NCI-H2227 (cell line): ENCODE measurements around the gene NEK11.
A peak's percentile ranks its signal among the peaks of the same experiment; 100 is the strongest.
"Not testable (repeated sequence)": the region's sequence is repeated elsewhere in the genome, so short reads cannot be mapped to it uniquely, and the experiment has no call there.

ENCODE experiments used
- DNase-seq: peaks from one replicate; lab custom pipeline; 2025; ENCODE audit not compliant: unreplicated experiment; lab: John Stamatoyannopoulos, UW

Gene NEK11

DNA sequence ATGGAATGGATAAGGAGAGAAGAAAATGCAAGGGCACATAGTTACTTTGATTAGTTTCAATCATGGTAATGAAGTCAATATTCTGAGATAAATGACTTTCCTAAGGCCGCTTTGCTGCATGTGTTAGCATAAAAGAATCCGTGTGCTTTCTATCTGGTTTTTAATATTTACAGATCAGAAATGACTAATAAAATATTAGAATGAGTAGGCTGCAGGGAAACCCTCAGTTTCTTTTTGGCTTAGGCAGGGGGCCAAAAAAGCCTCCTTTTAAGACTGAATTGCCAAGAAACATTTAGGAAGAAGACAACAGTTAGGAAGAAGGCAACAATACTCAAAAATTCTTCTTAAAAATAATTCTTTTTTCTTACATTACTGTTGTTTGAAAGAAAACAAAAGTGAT, 11.6 kb downstream of the NEK11 start:
- no peak for DNase-seq

DNA sequence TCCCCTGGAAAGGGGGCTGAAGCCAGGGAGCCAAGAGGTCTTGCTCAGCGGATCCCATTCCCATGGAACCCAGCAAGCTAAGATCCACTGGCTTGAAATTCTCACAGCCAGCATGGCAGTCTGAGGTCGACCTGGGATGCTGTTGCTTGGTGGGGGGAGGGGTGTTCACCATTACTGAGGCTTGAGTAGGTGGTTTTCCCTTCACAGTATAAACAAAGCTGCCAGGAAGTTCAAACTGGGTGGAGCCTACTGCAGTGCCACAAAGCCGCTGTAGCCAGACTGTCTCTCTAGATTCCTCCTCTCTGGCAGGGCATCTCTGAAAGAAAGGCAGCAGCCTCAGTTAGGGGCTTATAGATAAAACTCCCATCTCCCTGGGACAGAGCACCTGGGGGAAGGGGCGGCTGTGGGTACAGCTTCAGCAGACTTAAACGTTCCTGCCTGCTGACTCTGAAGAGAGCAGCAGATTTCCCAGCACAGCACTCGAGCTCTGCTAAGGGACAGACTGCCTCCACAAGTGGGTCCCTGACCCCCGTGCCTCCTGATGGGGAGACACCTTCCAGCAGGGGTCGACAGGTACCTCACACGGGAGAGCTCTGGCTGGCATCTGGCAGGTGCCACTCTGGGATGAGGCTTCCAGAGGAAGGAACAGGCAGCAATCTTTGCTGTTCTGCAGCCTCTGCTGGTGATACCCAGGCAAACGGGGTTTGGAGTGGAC, 15.8 kb downstream of the NEK11 start:
- not testable (repeated sequence) for DNase-seq

DNA sequence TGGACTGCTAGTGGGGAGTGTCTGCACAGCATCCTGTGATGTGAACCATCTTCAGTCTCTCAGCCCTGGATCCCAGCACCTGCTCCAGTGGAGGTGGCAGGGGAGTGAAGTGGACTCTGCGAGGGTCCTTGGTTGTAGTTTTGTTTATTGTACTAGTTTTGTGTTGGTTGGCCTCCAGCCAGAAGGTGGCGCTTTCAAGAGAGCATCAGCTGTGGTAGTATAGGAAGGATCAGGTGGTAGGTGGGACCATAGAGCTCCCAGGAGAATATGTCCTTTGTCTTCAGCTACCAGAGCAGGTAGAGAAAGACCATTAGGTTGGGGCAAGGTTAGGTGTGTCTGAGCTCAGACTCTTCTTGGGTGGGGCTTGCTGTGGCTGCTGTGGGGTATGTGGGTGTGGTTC, 20.9 kb downstream of the NEK11 start:
- no peak for DNase-seq

- no peak for DNase-seq
Measured at GRCh38 chr3:131048030-131048429, 21.4 kb downstream of the NEK11 start.

DNA sequence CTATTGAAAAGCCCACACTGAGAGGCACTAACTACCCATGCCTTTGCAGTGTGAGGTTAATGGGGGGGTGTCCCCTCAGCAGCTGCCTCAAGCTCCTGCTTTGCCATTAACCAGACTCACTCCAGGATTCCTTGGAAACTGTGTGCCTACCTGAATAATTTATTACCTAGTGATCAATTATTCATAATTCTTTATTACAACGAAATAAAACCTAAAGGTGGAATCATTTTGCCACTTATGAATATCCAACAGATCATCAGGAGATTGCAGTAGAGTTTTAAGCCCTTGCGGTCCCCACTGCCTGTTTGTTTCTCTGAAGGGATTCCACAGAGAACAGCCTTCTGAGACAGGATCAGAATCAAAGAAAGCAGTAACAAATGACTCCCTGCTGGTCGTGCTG, 23.3 kb downstream of the NEK11 start:
- no peak for DNase-seq

DNA sequence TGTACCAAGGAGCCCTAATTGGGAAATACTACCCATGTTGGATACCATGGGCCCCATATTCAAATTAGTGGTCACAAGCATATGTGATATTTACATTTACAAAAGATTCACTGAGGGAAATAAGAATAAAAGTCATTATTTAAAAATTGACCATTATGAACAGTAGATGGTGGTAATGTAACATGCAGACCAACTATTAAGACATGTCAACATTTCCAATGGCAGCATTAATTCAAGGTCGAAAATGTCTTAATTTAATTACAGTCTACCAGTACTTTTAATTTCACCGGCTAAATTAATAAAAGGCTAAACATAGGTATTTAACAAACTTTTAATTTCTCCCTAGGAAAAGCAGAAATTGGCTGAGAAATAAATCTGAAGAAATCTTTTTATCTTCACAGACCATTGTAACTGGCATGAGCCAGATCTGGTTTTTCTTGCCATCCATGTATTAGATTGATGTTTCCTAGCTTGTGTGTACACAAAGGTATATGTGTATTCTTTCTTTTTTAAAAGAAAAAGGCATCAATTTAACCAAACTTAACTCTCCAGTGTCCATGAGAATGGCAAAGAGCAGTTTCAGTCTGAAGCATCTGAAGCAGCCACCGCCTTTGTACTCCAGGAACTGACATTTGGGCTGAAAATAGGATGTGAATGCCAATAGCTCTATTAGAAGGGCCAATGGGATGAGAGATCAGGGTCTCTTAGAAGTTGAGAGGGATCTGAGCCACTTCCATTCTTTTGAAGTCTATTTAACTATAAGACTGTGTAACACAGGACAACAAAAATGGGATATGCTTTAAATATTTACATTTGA, 26.6 kb downstream of the NEK11 start:
- no peak for DNase-seq

DNA sequence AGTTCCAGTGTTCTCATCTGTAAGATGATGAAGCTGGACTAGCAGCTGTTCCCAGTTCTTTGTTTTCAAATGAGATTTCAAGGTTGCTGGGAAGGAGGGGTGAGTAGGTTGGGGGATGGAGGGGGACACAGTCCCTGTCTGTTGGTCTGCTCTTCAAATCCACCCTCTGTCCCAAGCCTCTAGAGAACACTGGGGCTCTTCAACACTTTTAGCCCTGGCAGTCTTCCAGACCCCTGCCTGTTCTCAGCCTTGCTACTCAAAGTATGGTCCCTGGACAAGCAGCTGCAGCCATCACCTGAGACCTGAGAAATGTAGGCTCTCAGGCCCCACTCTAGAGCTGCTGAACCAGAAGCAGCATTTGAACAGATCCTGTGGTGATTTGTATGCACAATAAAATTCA, 41.3 kb downstream of the NEK11 start:
- DNase-seq: no peak

- DNase-seq: no peak
Measured at GRCh38 chr3:131072099-131072559, 45.5 kb downstream of the NEK11 start.

GRCh38 chr3:131072845-131073244, 46.2 kb downstream of the NEK11 start:
- DNase-seq: no peak

GRCh38 chr3:131075632-131076328, 49.1 kb downstream of the NEK11 start:
- no peak for DNase-seq

- DNase-seq: no peak
Measured at GRCh38 chr3:131077904-131078303, 51.2 kb downstream of the NEK11 start.

GRCh38 chr3:131079086-131079485, 52.4 kb downstream of the NEK11 start:
- DNase-seq: no peak

GRCh38 chr3:131081224-131081623, 54.5 kb downstream of the NEK11 start:
- no peak for DNase-seq

DNA sequence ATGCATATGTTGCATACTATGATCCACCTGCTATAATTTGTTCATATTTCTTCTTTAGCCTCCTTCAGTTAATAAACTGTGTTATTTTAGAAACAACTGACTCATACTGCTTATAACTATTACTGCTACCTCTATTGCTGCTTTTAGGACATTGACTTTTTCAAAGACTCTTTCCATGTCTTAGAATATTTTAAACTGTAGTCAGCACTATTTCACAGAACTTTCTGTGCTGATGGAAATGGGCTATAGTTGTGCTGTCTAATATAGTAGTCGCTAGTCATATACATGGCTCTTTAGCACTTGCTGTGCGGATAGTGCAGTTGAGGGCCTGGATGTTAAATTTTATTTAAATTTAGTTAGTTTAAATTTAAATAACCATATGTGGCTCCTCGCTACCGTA, 55.6 kb downstream of the NEK11 start:
- DNase-seq: no peak

GRCh38 chr3:131082871-131083863, 56.5 kb downstream of the NEK11 start:
- DNase-seq: peak; percentile 87

GRCh38 chr3:131091768-131092167, 65.1 kb downstream of the NEK11 start:
- no peak for DNase-seq

GRCh38 chr3:131107637-131108433, 81.2 kb downstream of the NEK11 start:
- DNase-seq: no peak

GRCh38 chr3:131109156-131109555, 82.5 kb downstream of the NEK11 start:
- no peak for DNase-seq

DNA sequence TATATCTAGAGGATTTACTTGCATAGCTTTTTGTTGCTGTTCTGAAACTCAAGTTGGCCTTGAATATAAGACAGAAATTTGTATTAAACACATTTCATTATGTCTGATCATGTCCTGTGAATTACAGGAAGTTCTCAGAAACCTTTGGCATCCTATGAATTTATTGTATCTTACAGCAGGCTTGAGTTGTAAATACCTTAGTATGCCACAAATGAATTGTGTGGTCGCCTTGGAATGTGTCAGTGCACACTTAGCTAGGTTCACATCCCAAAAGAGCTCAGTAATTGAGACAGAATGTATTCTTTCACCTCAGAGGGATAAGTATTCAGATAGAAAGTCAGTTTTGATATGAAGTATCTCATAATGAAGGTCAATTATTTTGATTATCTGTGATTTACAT, 83.4 kb downstream of the NEK11 start:
- no peak for DNase-seq

DNA sequence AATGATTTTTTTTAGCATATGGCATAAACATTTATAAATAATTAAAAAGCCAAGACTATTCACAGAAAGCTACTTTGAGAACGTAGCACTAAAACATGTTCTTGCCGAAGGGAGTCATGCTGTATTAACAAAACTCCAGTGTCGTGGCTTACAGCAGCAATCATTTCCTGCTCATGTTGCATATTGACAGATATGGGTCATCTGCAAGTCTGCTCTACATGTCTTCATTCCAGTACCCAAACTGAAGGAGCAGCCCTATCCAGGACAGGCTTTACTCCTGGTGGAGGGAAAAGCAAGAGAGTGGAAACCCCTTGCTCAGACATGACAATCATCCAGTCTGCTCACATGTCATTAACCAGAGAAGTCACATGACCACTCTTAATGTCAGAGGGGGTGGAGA, 87.6 kb downstream of the NEK11 start:
- DNase-seq: no peak
